SK-N-SH treated with all-trans-retinoic acid at 6 μM for 48 hours (cell line): ENCODE data around the gene HELQ.

Experiments used
- CREB5 ChIP-seq: fragments of 250-450 bp; sonication (Bioruptor Pico); IDR thresholded peaks from 2 replicates; pipeline ENCODE4 v1.5.1; 2020; ENCODE audit warnings: low read depth, mild to moderate bottlenecking, moderate library complexity
- CSDC2 ChIP-seq: fragments of 250-450 bp; sonication (Bioruptor Pico); IDR thresholded peaks from 2 replicates; pipeline ENCODE4 v1.5.0; 2020; ENCODE audit warnings: mild to moderate bottlenecking, moderate library complexity
- TOX ChIP-seq: fragments of 250-450 bp; sonication (Bioruptor Pico); IDR thresholded peaks from 2 replicates; pipeline ENCODE4 v1.8.0; 2021; ENCODE audit warnings: mild to moderate bottlenecking, moderate library complexity, borderline replicate concordance
- ZFP30 ChIP-seq: fragments of 450-650 bp; formaldehyde crosslinking; IDR thresholded peaks from 2 replicates; pipeline ENCODE4 v1.5.0; 2022; ENCODE audit warnings: mild to moderate bottlenecking, moderate library complexity
- ZNF565 ChIP-seq: fragments of 450-650 bp; formaldehyde crosslinking; conservative IDR thresholded peaks from 2 replicates; pipeline ENCODE4 v1.5.0; 2020; ENCODE audit warnings: low read depth, mild to moderate bottlenecking, moderate library complexity
- TF ChIP-seq, protein P1 (sequence below): fragments of 250-450 bp; sonication (Bioruptor Pico); IDR thresholded peaks from 2 replicates; pipeline ENCODE4 v1.8.0; 2020; ENCODE audit warnings: mild to moderate bottlenecking, moderate library complexity, borderline replicate concordance

GRCh38 chr4:83490876-83491450 lies 35.3 kb upstream of the HELQ start:
- TF ChIP-seq ZFP30 (CRISPR knock-in tag) (no peak), ZNF565 (CRISPR knock-in tag) (no peak), CREB5 (CRISPR knock-in tag) (no peak), TOX (CRISPR knock-in tag) (no peak), CSDC2 (CRISPR knock-in tag) (no peak)
- TF ChIP-seq, protein P1, sequence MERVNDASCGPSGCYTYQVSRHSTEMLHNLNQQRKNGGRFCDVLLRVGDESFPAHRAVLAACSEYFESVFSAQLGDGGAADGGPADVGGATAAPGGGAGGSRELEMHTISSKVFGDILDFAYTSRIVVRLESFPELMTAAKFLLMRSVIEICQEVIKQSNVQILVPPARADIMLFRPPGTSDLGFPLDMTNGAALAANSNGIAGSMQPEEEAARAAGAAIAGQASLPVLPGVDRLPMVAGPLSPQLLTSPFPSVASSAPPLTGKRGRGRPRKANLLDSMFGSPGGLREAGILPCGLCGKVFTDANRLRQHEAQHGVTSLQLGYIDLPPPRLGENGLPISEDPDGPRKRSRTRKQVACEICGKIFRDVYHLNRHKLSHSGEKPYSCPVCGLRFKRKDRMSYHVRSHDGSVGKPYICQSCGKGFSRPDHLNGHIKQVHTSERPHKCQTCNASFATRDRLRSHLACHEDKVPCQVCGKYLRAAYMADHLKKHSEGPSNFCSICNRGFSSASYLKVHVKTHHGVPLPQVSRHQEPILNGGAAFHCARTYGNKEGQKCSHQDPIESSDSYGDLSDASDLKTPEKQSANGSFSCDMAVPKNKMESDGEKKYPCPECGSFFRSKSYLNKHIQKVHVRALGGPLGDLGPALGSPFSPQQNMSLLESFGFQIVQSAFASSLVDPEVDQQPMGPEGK (CRISPR knock-in tag), result no peak
